CD4-positive, alpha-beta T cell treated with Interleukin-4 for 4 hours (primary cell): ENCODE results near the gene MYL4.
A peak's percentile ranks its signal among the peaks of the same experiment; 100 is the strongest.
"Not testable (repeated sequence)": the region's sequence is repeated elsewhere in the genome, so short reads cannot be mapped to it uniquely, and the experiment has no call there.

Experiments used
- DNase-seq: peaks from one replicate; pipeline ENCODE4 v3.0.0-alpha.2; 2020

The MYL4 gene

DNA sequence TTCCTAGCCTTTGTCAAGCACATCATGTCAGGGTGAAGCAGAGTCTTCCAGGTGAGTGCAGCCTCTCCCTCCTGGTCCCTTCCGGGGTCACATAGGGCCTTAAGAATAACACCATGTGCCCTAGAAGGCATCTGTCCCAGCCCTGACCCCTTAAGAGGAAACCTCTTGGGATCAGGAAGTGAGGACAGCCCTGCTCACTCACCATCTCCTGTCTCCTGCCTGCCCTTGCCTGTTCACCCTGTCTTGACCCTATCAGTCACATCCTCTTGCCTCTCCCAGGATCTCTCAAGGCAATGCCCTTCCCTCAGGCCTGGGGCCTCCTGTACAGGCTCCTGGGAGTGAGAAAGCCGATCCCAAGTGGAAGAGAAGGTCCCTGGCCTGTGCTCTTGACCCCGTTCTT, 13.9 kb downstream of the MYL4 start:
- DNase-seq, result no peak

DNA sequence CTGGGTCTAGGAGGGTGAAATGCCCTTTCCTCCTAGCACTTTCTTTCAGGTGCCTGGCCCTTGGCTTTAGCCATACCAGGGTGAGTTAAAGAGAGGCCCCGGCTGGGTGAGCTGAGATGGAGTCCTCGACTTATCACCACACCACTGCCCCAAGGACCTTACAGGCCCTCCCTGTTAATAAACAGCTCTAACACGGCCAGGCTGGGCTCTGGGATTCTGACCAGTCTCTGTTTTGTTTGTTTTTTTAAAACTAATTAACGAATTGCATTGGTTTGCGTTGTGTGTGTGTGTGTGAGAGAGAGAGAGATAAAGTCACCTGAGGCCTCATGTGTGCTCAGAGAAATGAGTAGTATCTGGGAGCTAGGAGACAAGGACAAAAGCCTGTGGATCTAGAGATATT, 14.3 kb downstream of the MYL4 start:
- DNase-seq, result no peak

DNA sequence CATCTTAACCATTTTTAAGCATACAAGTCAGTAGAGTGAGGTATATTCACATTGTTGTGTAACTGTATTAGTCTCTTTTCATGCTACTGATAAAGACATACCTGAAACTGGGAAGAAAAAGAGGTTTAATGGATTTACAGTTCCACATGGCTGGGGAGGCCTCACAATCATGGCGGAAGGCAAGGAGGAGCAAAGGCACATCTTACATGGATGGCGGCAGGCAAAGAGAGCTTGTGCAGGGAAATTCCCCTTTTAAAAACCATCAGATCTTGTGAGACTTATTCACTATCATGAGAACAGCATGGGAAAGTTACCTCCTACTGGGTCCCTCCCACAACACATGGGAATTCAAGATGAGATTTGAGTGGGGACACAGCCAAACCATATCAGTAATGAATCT, 14.9 kb downstream of the MYL4 start:
- not testable (repeated sequence) for DNase-seq

DNA sequence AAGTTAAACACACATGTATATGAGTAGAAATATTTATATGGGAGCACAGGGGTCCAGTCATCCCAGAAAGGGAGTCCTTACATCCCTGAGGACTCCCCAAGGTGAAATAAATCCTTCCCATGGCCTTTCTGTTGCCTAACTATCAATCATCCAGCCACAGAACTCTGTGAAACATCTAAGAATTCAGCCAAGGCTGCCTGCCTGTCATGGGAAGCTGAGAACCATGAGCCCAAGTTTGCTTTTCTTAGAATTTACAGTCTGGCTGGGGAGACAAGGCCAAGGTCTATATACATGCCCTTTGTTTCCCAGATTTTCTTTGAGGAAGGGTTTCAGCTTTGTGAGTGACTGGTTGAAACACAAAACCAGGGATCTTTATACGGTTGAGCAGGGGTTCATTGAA, 15.8 kb downstream of the MYL4 start:
- no peak for DNase-seq

DNA sequence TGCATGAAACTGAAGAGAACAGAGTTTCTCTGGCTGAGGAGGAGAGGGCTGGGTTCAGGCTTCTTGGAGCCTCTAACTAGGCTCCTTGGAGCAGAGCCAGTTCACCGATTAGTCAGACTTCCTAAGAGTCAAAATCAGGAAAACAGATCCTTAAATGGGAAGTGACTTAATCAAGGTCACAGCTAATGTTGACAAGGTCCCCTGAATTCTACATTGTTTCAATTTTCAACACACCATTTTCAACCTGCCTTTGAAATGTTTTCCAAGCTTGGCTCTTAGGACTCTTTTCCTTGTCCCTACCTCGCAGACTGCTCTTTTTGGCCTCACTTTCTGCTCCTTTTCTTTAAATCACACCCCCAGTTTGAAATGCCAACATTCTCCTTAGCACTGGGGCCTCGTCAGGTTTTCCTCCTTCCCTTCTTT, 16.3 kb downstream of the MYL4 start:
- DNase-seq, result no peak

- no peak for DNase-seq
Observed at GRCh38 chr17:47225911-47226688, 17.0 kb downstream of the MYL4 start.

- DNase-seq, result no peak
Observed at GRCh38 chr17:47227862-47228261, 18.7 kb downstream of the MYL4 start.

DNA sequence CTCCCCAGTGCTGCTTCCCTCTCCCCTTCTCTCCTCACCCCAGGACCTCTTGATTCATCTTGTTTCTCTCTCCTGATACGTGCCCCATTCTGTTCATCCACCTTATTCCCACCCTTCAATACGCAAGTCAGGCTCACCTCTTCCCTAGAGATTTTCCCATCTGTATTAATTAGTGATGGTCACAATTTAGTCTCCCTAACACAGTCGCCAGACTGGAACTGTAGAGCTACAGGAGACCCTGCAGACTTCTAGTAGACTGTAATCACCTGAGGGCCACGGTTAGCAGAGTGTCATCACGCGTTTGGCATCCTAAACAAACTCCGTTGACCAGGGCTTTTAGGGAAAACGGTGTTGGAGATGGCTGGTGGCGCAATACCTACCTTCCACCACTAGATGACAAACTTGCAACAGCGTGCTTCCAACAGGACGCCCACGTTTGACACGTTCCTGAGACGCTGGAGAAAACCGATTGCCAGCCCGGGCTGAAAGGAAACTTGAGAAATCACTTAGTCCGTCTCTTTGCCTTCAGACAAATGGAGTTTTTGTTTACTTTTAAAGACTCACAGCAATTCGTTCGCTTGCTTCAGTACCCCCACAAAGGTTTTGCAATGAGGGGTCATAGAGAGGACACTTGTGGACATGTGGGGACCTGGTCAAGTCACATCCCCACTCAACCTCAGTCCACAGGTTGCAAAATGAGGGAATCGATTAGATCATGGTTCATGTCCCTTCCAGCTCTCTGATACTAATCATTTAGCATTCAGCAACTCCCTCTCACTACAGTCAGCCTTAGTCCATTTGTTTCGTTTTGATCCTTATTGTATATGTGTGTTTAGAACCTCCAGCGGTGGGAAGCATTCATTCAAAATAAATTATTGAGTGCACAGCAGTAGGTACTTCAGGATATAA, 20.6 kb downstream of the MYL4 start:
- DNase-seq, result peak; percentile 71

GRCh38 chr17:47230864-47231263, 21.7 kb downstream of the MYL4 start:
- DNase-seq, result no peak

- no peak for DNase-seq
Observed at GRCh38 chr17:47231334-47231733, 22.2 kb downstream of the MYL4 start.

DNA sequence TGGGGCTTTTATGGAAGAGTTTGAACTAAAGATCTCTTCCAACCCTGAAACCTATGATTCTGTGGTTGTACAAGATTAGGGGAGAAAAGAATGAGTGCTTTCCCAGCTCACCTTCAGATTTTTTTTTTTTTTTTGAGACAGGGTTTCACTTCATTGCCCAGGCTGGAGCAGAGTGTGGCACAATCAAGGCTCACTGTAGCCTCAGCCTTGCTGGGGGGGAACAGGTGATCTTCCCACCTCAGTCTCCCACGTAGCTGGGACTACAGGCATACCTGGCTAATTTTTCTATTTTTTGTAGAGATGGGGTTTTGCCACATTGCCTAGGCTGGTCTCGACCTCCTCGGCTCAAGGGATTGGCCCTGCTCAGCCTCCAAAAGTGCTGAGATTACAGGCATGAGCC, 22.7 kb downstream of the MYL4 start:
- DNase-seq, result no peak

GRCh38 chr17:47232465-47232864, 23.3 kb downstream of the MYL4 start:
- no peak for DNase-seq

- DNase-seq, result no peak
Observed at GRCh38 chr17:47235506-47235905, 26.4 kb downstream of the MYL4 start.

DNA sequence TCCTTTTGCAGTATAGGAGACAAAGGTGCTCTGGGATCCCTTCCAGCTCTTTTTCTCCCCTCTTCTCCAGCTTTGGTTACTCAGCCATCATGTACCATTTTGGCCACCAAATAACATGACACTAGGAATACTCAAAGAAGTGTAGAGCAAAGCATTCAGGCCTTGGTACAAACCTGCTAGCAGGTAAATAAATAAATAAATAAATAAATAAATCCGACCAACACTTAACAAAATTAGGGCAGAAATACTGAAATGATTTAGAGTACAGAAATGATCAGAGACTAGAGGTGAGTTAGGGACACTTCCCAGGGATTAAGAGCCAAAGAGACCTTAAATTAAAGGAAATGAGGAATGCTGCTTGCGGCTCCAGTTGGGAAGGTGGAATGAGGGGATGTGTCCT, 26.8 kb downstream of the MYL4 start:
- DNase-seq, result no peak

DNA sequence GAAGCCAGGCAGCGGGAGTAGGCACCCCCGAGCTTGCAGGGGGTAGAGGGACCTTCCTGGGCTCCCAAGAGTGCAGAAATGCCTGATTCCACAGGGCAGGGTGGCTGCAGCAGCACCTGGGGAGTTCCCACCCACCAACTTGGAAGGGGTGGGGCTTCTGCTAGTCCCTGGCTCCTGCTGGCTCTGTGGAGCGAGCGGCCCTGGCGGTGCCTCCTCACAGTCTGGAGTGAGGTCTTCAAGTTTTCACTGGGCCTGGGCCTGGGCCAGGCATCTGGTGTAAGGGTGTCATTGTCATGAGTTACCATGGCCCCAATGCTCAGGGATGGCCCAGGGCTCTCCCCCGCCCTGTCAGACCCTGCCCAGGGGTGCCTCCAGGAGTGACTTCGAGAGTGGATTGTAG, 28.7 kb downstream of the MYL4 start:
- DNase-seq, result no peak

DNA sequence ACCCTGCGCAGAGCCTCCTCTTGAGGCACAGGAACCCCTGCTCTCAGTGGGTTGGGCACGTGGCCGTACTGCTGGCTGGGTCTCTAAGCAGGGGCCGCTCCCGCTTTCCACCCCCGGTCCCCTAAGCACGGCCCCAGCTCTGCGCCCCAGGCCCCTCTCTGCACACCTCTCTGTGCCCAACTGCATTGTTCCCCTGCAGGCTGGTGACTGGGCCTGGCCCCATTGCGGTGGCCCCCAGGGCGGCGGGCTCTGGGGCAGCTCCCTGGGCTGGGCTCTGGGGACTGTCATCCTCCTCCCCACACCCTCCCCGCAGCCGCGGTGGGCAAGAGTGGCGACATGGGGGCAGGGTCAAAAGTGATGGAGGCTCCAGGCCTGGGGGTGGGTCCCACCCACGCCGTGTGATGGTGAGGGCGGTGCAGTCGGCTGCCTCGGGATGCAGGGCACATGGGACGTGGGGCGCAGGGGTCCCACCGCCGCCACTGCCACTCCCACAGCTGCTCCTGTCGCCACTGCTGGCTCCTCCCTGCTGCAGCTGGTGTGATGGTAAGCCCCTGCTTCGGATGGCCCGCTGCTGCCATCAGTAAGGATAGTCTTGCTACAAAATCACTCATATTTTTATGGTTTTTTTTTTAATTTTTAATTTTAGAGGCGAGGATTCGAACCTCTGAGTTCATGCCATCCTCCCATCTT, 29.3 kb downstream of the MYL4 start:
- DNase-seq, result no peak

DNA sequence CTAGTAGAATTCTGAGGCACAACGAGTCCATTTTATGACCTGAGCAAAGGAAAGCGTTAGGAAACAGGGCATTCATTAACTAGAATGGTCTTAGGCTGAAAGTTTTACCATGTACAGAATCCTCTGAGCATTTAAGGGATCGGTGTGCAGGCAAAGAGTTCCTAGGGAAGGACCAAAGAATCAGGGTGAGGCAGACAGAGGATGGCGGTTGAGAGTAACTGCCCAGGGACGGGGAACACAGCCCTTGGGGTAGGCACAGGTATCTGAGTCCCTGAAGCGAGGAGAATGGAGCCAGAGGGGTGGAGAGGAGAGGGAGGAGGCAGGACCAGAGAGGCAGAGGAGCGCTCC, 30.4 kb downstream of the MYL4 start:
- no peak for DNase-seq

DNA sequence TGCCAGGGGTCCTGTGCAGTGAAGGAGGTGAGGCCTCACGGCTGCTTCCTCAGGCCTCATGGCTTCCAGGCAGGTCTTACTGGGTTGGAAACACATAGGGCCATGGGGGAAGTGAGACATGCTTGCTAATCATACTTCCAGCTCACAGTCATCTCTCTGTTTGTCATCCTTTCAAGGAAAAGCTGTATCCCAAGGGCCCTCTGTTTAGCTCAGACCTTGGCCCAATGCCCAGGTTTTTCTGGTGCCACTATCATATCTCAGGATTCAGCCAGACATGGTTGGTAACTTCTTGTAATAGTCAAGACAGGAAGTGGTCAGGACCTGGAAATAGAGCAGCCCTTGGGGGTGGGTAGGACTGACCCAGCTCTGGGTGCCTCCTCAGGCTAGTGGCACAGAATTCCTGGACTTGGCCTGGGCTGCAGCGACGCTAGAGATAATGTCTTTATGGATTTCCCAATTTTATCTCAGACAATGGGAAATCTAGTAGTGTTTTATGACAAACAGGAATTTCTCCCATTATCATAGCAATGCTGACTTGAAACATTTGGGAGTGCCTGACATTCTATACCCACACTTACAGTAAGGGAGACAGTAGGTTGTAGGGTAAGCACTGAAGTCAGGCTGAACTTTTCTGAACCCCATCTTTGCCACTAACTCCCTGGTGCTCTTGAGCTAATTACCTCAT, 31.0 kb downstream of the MYL4 start:
- no peak for DNase-seq

DNA sequence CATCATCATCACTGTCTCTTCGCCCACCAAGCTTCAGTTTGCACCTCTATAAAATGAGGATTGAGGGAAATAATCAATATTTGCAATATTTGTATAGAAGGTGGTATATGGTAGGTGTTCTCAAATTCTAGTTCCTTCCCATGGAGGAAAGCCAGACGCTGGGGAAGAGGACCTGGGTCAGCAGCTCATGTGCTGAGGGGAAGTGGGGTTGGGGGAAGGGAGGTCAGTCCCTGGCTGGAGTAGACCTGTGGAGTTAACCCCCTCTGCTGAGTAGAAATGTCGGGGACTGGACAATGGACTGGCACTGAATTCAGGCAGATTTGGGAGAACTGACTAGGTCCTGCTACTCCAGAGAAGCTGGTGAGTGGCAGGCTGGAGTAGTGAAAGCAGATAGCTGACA, 31.7 kb downstream of the MYL4 start:
- DNase-seq, result no peak

DNA sequence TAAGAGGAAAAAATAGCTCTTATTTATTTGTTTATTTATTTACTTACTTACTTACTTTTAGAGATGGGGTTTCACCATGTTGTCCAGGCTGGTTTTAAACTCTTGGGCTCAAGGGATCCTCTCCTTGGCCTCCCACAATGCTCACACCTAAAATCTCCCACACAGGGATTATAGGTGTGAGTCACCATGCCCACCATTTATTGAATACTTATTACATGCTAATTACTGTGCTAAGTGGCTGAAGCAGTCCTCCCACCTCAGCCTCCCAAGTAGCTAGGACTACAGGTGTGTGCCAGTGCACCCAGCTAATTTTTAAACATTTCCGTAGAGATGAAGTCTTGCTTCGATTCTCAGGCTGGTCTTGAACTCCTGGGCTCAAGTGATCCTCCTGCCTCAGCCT, 33.5 kb downstream of the MYL4 start:
- DNase-seq, result no peak

GRCh38 chr17:47243737-47244598, 34.8 kb downstream of the MYL4 start:
- DNase-seq, result no peak

- no peak for DNase-seq
Observed at GRCh38 chr17:47244697-47245096, 35.5 kb downstream of the MYL4 start.
